Measurements from ENCODE around the gene C3orf49.

DNA sequence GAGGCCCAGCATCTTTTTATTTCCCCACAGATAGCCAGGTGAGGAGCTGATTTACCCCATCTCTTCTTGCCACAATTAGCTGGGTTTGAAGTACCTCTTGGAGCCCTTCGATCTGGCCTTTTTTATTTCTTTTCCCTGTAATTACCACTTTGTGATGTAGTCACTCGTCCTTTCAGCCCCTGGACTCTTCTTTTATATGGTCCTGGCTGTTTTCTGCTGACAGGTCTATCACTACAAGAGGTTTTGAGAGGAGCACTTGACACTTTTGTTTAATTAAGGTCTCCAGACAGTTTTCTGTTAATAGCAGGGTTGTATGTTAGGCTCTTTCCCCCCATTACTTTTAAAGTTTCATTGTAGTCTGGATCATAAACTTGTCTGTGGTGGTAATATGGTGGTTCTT, 56.4 kb downstream of the C3orf49 start:
- TF ChIP-seq, protein P1, sequence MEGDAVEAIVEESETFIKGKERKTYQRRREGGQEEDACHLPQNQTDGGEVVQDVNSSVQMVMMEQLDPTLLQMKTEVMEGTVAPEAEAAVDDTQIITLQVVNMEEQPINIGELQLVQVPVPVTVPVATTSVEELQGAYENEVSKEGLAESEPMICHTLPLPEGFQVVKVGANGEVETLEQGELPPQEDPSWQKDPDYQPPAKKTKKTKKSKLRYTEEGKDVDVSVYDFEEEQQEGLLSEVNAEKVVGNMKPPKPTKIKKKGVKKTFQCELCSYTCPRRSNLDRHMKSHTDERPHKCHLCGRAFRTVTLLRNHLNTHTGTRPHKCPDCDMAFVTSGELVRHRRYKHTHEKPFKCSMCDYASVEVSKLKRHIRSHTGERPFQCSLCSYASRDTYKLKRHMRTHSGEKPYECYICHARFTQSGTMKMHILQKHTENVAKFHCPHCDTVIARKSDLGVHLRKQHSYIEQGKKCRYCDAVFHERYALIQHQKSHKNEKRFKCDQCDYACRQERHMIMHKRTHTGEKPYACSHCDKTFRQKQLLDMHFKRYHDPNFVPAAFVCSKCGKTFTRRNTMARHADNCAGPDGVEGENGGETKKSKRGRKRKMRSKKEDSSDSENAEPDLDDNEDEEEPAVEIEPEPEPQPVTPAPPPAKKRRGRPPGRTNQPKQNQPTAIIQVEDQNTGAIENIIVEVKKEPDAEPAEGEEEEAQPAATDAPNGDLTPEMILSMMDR (conservative IDR thresholded peaks at IDR 0.05; ENCODE audit: low read length): no peak
- TF ChIP-seq EZH2phosphoT487 (IDR thresholded peaks at IDR 0.05; ENCODE audit: borderline replicate concordance, low read depth, low read length): no peak
